Smooth muscle cell (in vitro differentiated cells): Measurements from ENCODE around the gene NPTXR. TPM values are rescaled to one million over a fixed set of nuclear protein-coding genes. Genes with fewer than 3 reads are reported as not detected.

Experiments
- DNase-seq: peaks from one replicate; lab custom pipeline; 2025; ENCODE audit not compliant: unreplicated experiment; lab: John Stamatoyannopoulos, UW
- H2AFZ ChIP-seq: fragments of 200-600 bp; sonication (generic); 2 replicates; pipeline ENCODE4 v1.6.0; 2016; ENCODE audit warnings: antibody characterized with exemption, low read depth, mild to moderate bottlenecking
- H3F3A ChIP-seq: fragments of 200-600 bp; sonication (generic); 2 replicates; pipeline ENCODE4 v1.6.0; 2017; ENCODE audit warnings: antibody characterized with exemption, low read depth
- H3K27ac ChIP-seq: fragments of 200-600 bp; sonication (generic); 2 replicates; pipeline ENCODE4 v1.5.1; 2016; ENCODE audit warnings: low read depth, mild to moderate bottlenecking
- H3K27me3 ChIP-seq: fragments of 200-600 bp; sonication (generic); 2 replicates; pipeline ENCODE4 v1.6.1; 2016; ENCODE audit warnings: low read depth, mild to moderate bottlenecking
- H3K36me3 ChIP-seq: fragments of 200-600 bp; sonication (generic); 2 replicates; pipeline ENCODE4 v1.5.1; 2016; ENCODE audit warnings: low read depth
- H3K4me1 ChIP-seq: fragments of 200-600 bp; sonication (generic); 2 replicates; pipeline ENCODE4 v1.5.1; 2016; ENCODE audit warnings: low read depth
- H3K4me2 ChIP-seq: fragments of 200-600 bp; sonication (generic); 2 replicates; pipeline ENCODE4 v1.6.0; 2016; ENCODE audit warnings: mild to moderate bottlenecking
- H3K4me3 ChIP-seq: fragments of 200-600 bp; sonication (generic); 2 replicates; pipeline ENCODE4 v1.5.1; 2016; ENCODE audit warnings: mild to moderate bottlenecking
- H3K79me2 ChIP-seq: fragments of 200-600 bp; sonication (generic); 2 replicates; pipeline ENCODE4 v1.6.0; 2016; ENCODE audit warnings: low read depth, mild to moderate bottlenecking
- H3K9ac ChIP-seq: fragments of 200-600 bp; sonication (generic); 2 replicates; pipeline ENCODE4 v1.6.0; 2016; ENCODE audit warnings: low read depth
- H3K9me3 ChIP-seq: fragments of 200-600 bp; sonication (generic); replicated peaks from 2 replicates; pipeline ENCODE4 v1.5.1; 2016; ENCODE audit warnings: low read depth
- H4K20me1 ChIP-seq: fragments of 200-600 bp; sonication (generic); 2 replicates; pipeline ENCODE4 v1.6.0; 2016; ENCODE audit warnings: low read depth
- WGBS: methylation state at CpG from one replicate; pipeline ENCODE4 v1.1.7; 2016; ENCODE audit warnings: low lambda C conversion rate; 5-methylcytosine and 5-hydroxymethylcytosine counted together
- polyA plus RNA-seq: library from polyadenylated mRNA; unstranded; fragments of >200 nt; fragmentation: Nextera tagmentation; extraction: Ambion mirVana; gene quantifications from 2 replicates; pipeline ENCODE4 v1.2.1, GENCODE V29; 2016
- total RNA-seq: library from RNA; depleted of rRNA; stranded (reverse); fragments of >200 nt; gene quantifications from 2 replicates; pipeline ENCODE4 v1.2.3, GENCODE V29; 2014
- TF ChIP-seq, protein P1 (sequence below): fragments of 200-600 bp; sonication (generic); IDR thresholded peaks from 2 replicates; pipeline ENCODE4 v1.5.1; 2017; ENCODE audit warnings: borderline replicate concordance, mild to moderate bottlenecking, antibody characterized with exemption; ENCODE audit not compliant: insufficient read depth, poor library complexity, severe bottlenecking

The NPTXR gene
- total and polyA plus RNA-seq, 2 experiments from 2014 or later: 2.0 to 3.9 TPM

DNA sequence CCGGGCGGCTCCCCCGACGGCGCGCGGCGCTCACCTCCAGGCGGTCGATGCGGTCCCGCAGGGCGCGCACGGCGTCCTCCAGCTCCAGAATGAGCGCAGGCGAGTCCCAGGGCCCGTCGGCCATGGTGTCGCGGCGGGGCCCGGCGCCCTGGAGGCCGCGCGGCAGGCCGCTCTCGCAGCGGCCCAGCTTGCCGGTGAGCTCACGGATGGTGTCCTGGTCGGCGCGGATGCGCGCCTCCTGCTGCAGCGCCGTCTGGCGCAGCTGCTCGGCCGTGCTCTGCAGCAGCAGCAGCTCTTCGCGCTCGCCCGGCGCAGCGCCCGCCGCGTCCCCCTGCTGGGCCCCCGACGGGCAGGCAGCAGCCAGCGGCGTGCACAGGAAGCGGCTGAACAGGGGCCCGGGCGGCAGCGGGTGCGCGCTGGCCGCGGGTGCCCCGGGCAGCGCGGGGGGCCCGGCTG, 599 bp downstream of the NPTXR start:
- peaks cover 7% of the 10 kb centered on the region for H3F3A ChIP-seq
- no peak overlapping the region for H3K27ac ChIP-seq
- H3K4me1 ChIP-seq: no peaks in the 10 kb centered on the region
- peak overlapping the region; percentile 75 for H2AFZ ChIP-seq
- H3K36me3 ChIP-seq: no peaks in the 10 kb centered on the region
- no peaks in the 10 kb centered on the region for H3K9me3 ChIP-seq
- DNase-seq: peak; percentile 43
- H3K79me2 ChIP-seq: no peaks in the 10 kb centered on the region
- peak overlapping the region; percentile 86 for H3K4me2 ChIP-seq
- H3K27me3 ChIP-seq: peaks cover 17% of the 10 kb centered on the region
- no peaks in the 10 kb centered on the region for H4K20me1 ChIP-seq
- TF ChIP-seq, protein P1, sequence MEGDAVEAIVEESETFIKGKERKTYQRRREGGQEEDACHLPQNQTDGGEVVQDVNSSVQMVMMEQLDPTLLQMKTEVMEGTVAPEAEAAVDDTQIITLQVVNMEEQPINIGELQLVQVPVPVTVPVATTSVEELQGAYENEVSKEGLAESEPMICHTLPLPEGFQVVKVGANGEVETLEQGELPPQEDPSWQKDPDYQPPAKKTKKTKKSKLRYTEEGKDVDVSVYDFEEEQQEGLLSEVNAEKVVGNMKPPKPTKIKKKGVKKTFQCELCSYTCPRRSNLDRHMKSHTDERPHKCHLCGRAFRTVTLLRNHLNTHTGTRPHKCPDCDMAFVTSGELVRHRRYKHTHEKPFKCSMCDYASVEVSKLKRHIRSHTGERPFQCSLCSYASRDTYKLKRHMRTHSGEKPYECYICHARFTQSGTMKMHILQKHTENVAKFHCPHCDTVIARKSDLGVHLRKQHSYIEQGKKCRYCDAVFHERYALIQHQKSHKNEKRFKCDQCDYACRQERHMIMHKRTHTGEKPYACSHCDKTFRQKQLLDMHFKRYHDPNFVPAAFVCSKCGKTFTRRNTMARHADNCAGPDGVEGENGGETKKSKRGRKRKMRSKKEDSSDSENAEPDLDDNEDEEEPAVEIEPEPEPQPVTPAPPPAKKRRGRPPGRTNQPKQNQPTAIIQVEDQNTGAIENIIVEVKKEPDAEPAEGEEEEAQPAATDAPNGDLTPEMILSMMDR: no peak
- WGBS: 1% methylated on average over 64 of the region's 68 CpGs
- peak overlapping the region; percentile 59 for H3K4me3 ChIP-seq
- no peak overlapping the region for H3K9ac ChIP-seq

- 34% methylated on average over 34 of the region's 34 CpGs for WGBS
- peak overlapping the region; percentile 75 for H2AFZ ChIP-seq
- no peak overlapping the region for H3K9ac ChIP-seq
- no peaks in the 10 kb centered on the region for H3K36me3 ChIP-seq
- peak overlapping the region; percentile 86 for H3K4me2 ChIP-seq
- TF ChIP-seq, protein P1: no peak
- H3K27ac ChIP-seq: no peak overlapping the region
- H3K27me3 ChIP-seq: peaks cover 17% of the 10 kb centered on the region
- no peaks in the 10 kb centered on the region for H3K4me1 ChIP-seq
- peaks cover 7% of the 10 kb centered on the region for H3F3A ChIP-seq
- H3K9me3 ChIP-seq: no peaks in the 10 kb centered on the region
- no peak for DNase-seq
- no peaks in the 10 kb centered on the region for H4K20me1 ChIP-seq
- no peaks in the 10 kb centered on the region for H3K79me2 ChIP-seq
- peak overlapping the region; percentile 59 for H3K4me3 ChIP-seq
Measured at GRCh38 chr22:38842512-38843200, 1.2 kb downstream of the NPTXR start.

DNA sequence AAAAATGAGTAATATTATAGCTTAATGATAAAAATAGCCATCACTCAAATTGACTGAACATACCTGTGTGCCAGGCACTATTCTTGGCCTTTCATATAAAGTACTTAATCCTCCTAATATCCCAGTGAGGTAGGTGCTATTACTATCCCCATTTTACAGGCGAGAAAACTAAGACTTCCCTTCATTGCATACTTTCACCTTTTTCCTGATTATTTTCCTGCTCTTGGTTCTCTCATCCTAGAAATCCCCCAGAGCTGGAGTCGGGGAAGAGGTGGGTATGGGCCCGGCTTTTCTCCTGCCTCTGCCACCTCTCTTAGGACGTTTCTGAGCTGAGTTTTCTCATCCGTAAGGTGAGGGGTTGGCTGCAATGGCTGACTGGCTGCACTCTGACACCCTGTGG, 2.2 kb downstream of the NPTXR start:
- Histone ChIP-seq H3K9ac (no peak overlapping the region), H4K20me1 (no peaks in the 10 kb centered on the region), H3K27me3 (peaks cover 17% of the 10 kb centered on the region), H3K27ac (no peak overlapping the region), H3K79me2 (no peaks in the 10 kb centered on the region), H3F3A (peaks cover 7% of the 10 kb centered on the region), H3K4me2 (no peak overlapping the region), H3K4me3 (no peak overlapping the region), H3K9me3 (no peaks in the 10 kb centered on the region), H3K36me3 (no peaks in the 10 kb centered on the region), H2AFZ (no peak overlapping the region), H3K4me1 (no peaks in the 10 kb centered on the region)
- DNase-seq: no peak
- 82% methylated on average over 5 of the region's 5 CpGs for WGBS
- TF ChIP-seq, protein P1: no peak

DNA sequence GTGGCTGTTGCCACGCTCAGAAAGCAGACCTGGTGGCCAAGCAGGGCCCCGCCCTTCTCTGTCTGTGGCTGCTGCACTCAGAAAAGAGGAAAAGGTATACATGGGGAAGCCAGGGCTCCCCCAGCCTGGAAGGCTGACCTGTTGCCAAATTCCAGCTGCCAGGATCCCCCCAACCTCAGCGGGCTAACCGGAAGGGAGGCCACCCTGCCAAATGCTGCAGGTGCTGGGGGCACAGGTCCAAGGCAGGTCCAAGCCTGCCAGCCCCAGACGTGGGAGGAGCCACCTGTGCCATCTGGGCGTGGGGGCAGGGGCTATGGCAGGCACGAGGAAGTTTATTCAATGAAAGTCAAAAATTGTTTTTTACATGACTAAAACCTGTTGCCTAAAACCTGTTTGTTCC, 2.6 kb downstream of the NPTXR start:
- DNase-seq: no peak
- H3K27me3 ChIP-seq: peaks cover 17% of the 10 kb centered on the region
- H3K36me3 ChIP-seq: no peaks in the 10 kb centered on the region
- H3K9me3 ChIP-seq: no peaks in the 10 kb centered on the region
- WGBS: 88% methylated on average over 7 of the region's 7 CpGs
- H3K4me3 ChIP-seq: no peak overlapping the region
- H3K79me2 ChIP-seq: no peaks in the 10 kb centered on the region
- no peak overlapping the region for H3K4me2 ChIP-seq
- TF ChIP-seq, protein P1: no peak
- H2AFZ ChIP-seq: no peak overlapping the region
- H3K27ac ChIP-seq: no peak overlapping the region
- H3F3A ChIP-seq: peaks cover 7% of the 10 kb centered on the region
- no peak overlapping the region for H3K9ac ChIP-seq
- peaks cover 3% of the 10 kb centered on the region for H4K20me1 ChIP-seq
- no peaks in the 10 kb centered on the region for H3K4me1 ChIP-seq
